Urothelium cell line (cell line): ENCODE measurements around the gene HJV.

ENCODE experiments used
- DNase-seq: peaks from one replicate; pipeline ENCODE4 v3.0.0; 2011; ENCODE audit warnings: low spot score, mixed read lengths
- FAIRE-seq: peaks from 2 replicates; lab custom pipeline; 2011; peaks lifted over from hg19 to GRCh38; lab: Jason Lieb, UNC

The HJV gene

GRCh38 chr1:145994391-145995120 is 27.0 kb downstream of the HJV start:
- DNase-seq: no peak
- no peak for FAIRE-seq

DNA sequence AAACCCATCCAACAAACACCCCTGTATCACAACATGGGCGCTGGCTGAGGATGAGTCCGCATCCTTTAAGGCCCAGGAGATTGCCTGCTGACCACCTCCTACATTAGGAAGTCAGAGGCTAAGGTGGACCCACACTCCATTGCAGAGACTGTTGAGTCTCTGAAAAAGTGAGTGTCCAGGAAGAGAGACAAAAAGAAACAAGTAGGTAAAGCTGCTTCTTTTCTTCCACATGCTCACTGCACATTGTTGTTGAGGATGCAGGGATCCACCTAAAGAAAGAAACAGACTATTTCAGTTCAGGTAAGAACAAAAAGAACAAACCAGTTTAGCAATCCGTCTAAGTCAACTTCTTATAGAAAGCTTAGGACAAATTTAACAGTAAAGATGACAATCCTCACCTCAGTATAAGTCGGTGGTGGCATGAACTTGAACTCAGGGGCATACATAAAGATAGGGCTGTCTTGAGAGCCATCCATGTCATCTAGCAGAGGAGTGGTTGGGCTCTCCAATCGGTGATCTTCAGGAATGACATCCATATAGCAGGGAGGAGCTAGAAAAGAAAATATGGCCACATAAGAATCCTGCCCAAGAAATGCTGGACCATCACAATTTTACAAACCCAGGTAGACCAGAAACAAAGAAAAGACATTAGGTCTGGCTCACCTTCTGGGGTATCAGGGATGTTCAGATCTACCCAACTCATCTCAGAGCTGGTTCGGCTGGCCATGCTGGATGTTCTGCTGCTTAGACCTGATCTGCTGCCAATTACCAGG is 27.7 kb downstream of the HJV start:
- DNase-seq: no peak
- FAIRE-seq: no peak

DNA sequence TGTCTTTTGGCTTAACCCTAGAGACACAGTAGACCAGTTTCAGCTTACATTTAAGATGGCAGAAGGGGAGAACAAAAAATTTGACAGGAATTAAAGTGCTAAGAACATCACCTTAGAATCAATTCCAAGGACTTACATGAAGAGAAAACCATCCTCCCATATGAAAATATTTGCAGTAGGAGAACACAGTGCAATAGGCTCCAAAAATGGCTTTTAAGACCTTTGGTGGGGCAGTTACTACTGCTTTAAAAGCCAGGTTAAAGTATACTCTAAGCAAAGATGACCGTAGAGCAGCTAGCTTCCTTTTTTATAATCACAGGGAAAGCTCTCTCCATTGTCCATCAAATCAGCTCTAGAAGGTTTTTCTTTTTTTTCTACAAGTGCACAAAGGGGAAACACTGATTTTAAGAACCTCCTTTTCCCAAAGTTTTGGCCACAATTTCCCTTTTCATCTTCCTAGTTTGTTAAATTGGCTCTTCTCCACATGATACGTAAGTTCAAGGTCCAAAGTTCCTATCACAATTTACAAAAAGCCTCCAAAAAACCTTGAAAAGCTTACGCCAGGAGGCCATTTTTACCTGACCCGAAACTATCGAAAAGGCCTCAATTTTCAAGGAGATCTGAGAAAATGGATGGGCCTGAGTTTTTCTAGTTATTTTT is 28.4 kb downstream of the HJV start:
- FAIRE-seq (no peak), DNase-seq (no peak)

DNA sequence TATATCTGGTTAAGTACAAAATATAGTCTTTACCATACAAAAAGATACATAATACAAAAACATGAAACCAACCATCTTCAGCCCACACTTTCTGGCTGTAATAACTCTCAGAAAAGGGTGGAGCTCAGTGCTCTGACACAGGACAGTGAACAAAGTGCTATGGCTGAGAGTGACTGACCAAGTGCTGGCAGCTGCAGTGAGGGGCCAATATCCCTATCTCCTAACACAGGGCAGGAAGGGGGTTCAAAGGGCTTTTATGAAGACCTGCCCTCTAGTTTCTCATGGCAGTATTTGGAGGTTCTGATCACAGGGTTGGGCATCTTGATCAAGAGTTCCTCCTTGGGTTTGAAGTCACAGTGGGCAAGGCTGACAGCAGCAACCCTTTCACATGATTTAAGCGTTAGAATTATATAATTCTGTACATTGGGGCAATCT is 29.0 kb downstream of the HJV start:
- FAIRE-seq (no peak), DNase-seq (no peak)

DNA sequence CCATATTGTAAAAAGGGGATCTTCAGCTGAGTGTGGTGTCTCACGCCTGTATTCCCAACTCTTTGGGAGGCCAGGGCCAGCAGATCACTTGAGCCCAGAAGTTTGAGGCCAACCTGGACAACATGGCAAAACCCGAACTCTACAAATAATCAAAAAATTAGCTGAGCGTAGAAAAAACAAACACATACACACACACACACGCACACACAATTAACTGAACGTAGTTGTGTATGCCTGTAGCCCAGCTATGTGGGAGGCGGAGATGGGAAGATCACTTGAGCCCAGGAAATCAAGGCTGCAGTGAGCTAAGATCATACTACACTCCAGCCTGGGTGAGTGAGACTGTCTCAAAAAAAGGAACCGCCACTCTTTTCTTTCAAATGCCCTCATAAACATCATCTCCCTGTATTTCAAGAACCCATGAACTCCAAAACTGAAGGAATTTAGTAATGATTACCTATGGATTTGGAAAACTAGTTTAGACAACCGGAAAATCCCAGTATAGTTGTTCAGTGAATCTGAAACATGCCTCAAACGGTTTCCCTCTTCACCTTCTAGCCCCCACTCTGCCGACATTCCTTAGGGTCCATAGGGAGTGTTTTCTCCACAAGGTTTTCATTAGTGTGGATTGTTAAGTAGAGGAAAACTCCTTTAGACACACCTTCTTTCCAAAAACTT is 29.7 kb downstream of the HJV start:
- DNase-seq (no peak), FAIRE-seq (no peak)

DNA sequence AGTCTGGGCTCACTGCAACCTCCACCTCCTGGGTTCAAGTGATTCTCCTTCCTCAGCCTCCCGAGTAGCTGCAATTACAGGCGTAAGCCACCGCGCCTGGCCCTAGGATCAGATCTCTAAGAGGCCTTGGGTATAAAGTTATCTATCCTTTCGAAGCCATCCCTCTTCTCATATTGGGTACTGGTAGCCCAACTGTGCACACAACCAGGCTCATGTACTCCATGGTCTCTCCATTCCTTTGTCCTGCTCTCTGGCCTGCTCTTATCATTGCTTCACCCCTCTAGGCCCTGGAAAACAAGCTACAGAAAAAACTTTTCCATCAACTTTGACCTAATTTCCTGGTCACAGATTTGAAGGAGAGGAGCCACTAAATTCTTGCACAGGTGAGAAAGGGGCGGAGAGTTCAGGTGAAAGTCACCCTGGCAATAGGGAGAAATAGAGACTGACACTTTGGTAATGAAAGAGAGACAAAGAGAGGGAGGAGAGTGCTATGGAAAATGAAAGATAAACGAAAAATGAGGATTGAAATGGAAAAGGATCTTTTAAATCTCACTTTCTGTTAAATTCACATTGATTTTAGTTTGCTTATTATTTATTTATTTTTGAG is 31.2 kb downstream of the HJV start:
- DNase-seq: no peak
- FAIRE-seq: no peak

GRCh38 chr1:145988773-145989172 is 32.8 kb downstream of the HJV start:
- FAIRE-seq (no peak), DNase-seq (no peak)

DNA sequence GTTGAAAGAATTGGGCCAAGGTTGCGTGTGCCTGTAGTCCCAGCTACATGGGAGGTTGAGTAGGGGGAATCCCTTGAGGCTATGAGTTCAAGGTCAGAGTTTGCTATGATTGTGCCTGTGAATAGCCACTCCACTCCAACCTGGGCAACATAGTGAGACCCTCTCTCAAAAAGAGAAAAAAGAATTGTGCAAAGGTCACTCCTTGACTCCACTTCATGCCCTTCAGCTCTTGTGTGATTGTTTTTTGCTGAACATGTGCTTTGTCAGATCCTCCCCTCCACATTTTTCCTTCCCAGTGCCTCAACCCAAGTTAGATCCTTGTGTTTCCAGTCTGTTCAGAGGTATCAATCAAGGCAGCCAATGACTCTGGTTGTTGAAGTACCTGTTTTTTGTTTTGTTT is 33.6 kb downstream of the HJV start:
- DNase-seq (no peak), FAIRE-seq (no peak)

GRCh38 chr1:145986551-145986950 is 35.0 kb downstream of the HJV start:
- FAIRE-seq (no peak), DNase-seq (no peak)

DNA sequence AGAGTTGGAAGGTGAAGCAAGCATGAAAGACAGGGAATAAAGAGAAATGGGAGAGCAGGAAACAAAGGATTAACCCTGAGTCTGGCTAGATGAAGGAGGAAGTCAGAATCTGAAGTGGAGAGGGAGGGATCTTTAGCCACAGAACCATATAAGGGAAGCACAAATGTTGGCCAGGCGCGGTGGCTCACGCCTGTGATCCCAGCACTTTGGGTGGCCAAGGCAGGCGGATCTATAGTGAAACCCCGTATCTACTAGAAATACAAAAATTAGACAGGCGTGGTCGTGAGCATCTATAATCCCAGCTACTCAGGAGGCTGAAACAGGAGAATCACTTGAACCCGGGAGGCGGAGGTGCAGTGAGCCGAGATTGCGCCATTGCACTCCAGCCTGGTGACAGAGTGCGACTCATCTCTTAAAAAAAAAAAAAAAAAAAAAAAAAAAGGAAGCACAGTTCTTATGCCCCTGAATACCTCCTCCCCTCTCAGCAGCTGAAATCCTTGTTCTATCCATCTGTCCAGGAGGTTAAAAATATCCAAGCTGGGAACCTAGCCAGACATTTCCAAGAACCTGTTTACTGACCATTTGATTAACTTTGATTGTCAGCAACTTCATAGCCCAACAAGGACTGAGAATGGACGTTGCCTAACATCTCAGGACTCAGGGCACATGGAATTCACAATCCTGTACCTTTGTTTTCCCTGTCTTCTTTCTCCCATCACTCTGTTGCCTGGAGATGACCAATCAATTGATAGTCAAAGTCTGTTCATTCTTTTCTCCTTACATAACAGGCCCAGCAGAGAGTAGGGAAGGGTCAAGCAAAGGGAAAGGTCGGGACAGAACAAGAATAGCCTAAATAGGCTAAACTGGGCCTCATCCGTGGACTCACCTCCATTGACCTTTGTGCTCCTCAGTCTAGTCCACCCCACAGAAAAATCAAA is 35.8 kb downstream of the HJV start:
- FAIRE-seq: no peak
- no peak for DNase-seq

- no peak for DNase-seq
- FAIRE-seq: no peak
Observed at GRCh38 chr1:145985129-145985501, 36.4 kb downstream of the HJV start.

DNA sequence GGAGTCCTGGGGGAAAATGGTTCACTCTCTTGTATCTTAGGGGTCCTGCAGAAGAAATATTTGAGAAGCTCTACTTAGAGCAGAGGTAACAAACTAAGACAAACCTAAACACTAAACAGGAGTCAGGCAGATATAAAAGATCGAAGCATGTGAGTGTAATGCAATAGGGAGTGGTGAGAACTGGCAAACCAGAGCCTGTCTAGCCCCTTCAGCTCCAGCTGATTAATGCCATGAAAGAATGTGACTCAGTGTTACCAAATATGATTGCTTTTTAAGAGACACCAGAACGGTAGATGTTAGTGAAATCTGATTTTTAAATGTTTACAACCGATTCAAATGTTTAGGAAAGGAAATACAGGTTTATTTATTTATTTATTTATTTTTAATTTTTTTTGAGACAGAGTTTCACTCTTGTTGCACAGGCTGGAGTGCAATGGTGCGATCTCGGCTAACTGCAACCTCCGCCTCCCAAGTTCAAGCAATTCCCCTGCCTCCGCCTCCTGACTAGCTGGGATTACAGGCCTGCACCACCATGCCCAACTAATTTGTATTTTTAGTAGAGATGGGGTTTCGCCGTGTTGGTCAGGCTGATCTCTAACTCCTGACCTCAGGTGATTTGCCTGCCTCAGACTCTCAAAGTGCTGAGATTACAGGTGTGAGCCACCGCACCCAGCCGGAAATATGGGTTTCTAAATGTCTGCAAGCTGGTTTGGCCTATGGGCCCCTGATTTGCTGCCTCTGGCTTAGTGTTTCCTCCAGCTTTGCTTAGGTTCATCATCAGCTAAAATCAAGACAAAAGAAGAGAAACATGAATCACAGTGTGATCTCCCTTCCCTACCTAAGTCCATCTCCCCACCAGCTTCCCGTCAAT is 37.3 kb downstream of the HJV start:
- FAIRE-seq: no peak
- DNase-seq: no peak

DNA sequence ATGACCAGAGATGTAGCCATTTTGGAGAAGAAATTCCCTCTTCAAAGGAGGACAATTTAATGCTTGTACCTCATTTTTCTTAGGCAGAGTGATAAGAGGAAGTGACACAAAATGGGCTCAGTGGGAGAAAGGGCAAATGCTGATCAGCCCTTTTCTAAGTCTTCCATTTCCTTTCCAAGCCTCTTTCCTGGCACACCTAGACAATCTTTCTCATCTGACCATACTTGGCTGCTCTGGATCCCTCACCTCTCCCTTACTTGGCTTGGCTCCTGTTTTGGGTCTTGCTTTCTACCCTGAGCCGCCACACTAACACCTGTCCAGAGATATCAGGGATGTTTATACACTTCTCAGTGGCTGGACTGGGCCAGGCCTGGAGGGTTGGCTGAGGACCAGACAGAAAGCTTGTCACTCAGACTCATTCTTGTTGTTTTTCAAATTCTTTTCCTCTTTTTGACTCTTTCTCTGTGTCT is 38.3 kb downstream of the HJV start:
- no peak for FAIRE-seq
- DNase-seq: no peak

- no peak for FAIRE-seq
Observed at GRCh38 chr1:145982010-145982723, 39.4 kb downstream of the HJV start.

DNA sequence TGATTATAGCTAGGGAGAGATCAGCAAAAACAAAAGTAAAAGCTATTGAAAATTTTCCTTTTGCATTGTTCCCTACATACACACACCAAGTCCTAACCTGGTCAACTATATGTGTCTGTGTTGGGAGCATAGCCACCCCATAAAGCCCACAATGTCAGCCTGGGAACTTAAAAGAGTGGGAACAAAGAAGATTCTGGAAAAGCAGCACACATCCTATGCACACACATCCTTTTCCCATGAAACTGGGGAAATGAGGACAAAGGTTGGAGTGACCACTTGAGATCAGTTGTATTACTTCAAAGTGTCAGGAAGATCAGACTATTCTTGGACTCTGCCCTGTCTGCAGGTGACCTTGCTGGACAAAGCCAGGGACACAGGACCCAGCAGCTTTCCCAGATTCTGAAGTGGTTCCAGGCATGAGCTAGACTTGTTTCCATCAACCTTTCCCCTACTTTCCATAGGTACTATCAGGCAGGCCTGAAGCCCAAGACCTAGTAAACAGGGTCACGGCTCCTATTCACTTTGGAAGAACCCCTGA is 41.0 kb downstream of the HJV start:
- FAIRE-seq (no peak), DNase-seq (no peak)

More at GRCh38 chr1:145982010-145982723, 39.4 kb downstream of the HJV start:
- DNase-seq: no peak

DNA sequence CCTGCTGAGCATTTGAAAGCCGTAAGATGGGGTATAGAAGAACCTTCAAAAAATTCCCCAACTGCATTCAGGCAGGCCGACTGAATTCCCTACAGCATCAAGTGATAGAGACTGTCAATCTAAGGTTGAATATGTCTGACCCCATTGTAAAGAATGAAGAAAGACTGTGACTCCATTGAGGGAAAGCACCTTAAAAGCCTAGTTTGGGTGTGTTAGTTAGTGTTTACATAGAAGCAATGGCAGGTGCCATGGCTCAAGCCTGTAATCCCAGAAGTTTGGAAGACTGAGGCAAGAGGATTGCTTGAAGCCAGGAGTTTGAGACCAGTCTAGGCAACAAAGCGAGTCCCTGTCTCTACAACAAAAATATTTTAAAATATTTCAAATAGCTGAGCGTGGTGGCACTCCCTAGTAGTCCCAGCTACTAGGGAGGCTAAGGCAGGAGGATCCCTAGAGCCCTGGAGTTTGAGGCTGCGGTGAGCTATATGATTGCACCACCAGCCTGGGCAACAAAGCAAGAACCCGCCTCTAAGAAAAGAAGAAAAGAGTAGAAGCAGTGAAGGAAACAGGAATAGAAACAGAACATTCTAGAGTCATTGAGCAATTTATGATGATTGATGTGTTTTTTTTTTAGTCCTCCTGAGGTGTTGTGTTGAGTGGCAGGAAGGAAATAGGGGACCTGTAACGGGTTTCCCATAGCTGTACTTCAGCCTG is 41.6 kb downstream of the HJV start:
- no peak for FAIRE-seq
- no peak for DNase-seq
